K562 (cell line): ENCODE data around the gene ABCA13.

ENCODE experiments used
- ATF6 ChIP-seq: sonication (generic); formaldehyde crosslinking; IDR thresholded peaks from 2 replicates; pipeline ENCODE4 v1.4.0; 2020; ENCODE audit warnings: mild to moderate bottlenecking, missing genetic modification reagents
- CBX1 ChIP-seq: sonication (generic); IDR thresholded peaks from 2 replicates; pipeline ENCODE4 v1.6.1; 2016; ENCODE audit warnings: antibody characterized with exemption, low read depth, mild to moderate bottlenecking
- EGR1 ChIP-seq: fragments of 450-650 bp; conservative IDR thresholded peaks from 2 replicates; pipeline ENCODE4 v1.6.1; 2017; ENCODE audit warnings: mild to moderate bottlenecking
- EP300 ChIP-seq: IDR thresholded peaks from 2 replicates; pipeline ENCODE4 v1.6.1; 2012; ENCODE audit warnings: low read length, improper control_type of control experiment
- EZH2 ChIP-seq: IDR thresholded peaks from 2 replicates; pipeline ENCODE4 v1.6.1; 2012; ENCODE audit warnings: low read depth, mild to moderate bottlenecking, inconsistent platforms, low read length, borderline replicate concordance
- POLR2AphosphoS5 ChIP-seq: IDR thresholded peaks from 2 replicates; pipeline ENCODE4 v1.6.1; 2011; ENCODE audit warnings: mild to moderate bottlenecking, low read depth, low read length, moderate library complexity; ENCODE audit not compliant: control insufficient read depth, insufficient read depth
- RAD21 ChIP-seq, 2 experiments: fragments of 250-450 bp in 1 of 2; fragments of 450-650 bp in 1 of 2; sonication (Bioruptor Pico) in 1 of 2; formaldehyde crosslinking in 1 of 2; IDR thresholded peaks in 1 of 2; conservative IDR thresholded peaks in 1 of 2; 2 replicates each; pipeline versions ENCODE4 v1.4.0 to v1.8.0; 2020 to 2022; ENCODE audit warnings: mild to moderate bottlenecking in 2 of 2, moderate library complexity in 1 of 2
- YY1 ChIP-seq, 3 experiments: IDR thresholded peaks; 2 replicates each; pipeline ENCODE4 v1.6.1; 2011; ENCODE audit warnings: low read length in 2 of 3, mild to moderate bottlenecking in 2 of 3, moderate library complexity in 2 of 3, borderline replicate concordance in 1 of 3, control low read depth in 1 of 3, low read depth in 1 of 3; ENCODE audit not compliant: insufficient read depth in 3 of 3, insufficient replicate concordance in 2 of 3, control insufficient read depth in 1 of 3, insufficient read length in 1 of 3; ENCODE audit errors: extremely low read depth in 1 of 3
- TF ChIP-seq, protein P1 (sequence below), 3 experiments: IDR thresholded peaks in 2 of 3; conservative IDR thresholded peaks in 1 of 3; 2 replicates each; pipeline ENCODE4 v1.5.1; 2011 to 2012; ENCODE audit warnings: low read length in 3 of 3, mild to moderate bottlenecking in 3 of 3, control low read depth in 2 of 3, improper control_type of control experiment in 1 of 3, inconsistent platforms in 1 of 3, low read depth in 1 of 3, mixed read lengths in 1 of 3, moderate library complexity in 1 of 3; ENCODE audit not compliant: insufficient read depth in 2 of 3

- TF ChIP-seq RAD21 (CRISPR knock-in tag; conservative IDR thresholded peaks at IDR 0.05 in 1 of 2, IDR thresholded peaks at IDR 0.05 in 1 of 2) (no peak), EGR1 (no peak), YY1 (IDR thresholded peaks at IDR 0.05; ENCODE audit: borderline replicate concordance in 1 of 3, control insufficient read depth in 1 of 3, extremely low read depth in 1 of 3, insufficient read depth in 3 of 3, insufficient read length in 1 of 3, insufficient replicate concordance in 2 of 3, low read depth in 1 of 3, low read length in 2 of 3) (no peak), CBX1 (no peak), EP300 (no peak), POLR2AphosphoS5 (no peak), ATF6 (CRISPR knock-in tag) (no peak), EZH2 (no peak)
- TF ChIP-seq, protein P1, sequence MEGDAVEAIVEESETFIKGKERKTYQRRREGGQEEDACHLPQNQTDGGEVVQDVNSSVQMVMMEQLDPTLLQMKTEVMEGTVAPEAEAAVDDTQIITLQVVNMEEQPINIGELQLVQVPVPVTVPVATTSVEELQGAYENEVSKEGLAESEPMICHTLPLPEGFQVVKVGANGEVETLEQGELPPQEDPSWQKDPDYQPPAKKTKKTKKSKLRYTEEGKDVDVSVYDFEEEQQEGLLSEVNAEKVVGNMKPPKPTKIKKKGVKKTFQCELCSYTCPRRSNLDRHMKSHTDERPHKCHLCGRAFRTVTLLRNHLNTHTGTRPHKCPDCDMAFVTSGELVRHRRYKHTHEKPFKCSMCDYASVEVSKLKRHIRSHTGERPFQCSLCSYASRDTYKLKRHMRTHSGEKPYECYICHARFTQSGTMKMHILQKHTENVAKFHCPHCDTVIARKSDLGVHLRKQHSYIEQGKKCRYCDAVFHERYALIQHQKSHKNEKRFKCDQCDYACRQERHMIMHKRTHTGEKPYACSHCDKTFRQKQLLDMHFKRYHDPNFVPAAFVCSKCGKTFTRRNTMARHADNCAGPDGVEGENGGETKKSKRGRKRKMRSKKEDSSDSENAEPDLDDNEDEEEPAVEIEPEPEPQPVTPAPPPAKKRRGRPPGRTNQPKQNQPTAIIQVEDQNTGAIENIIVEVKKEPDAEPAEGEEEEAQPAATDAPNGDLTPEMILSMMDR (IDR thresholded peaks at IDR 0.05 in 2 of 3, conservative IDR thresholded peaks at IDR 0.05 in 1 of 3; ENCODE audit: insufficient read depth in 2 of 3, low read depth in 1 of 3, low read length in 3 of 3), result no peak
Observed at GRCh38 chr7:48252995-48253394, 81.7 kb downstream of the ABCA13 start.
